Measurements from ENCODE around the gene FBXL14.

Gene FBXL14

DNA sequence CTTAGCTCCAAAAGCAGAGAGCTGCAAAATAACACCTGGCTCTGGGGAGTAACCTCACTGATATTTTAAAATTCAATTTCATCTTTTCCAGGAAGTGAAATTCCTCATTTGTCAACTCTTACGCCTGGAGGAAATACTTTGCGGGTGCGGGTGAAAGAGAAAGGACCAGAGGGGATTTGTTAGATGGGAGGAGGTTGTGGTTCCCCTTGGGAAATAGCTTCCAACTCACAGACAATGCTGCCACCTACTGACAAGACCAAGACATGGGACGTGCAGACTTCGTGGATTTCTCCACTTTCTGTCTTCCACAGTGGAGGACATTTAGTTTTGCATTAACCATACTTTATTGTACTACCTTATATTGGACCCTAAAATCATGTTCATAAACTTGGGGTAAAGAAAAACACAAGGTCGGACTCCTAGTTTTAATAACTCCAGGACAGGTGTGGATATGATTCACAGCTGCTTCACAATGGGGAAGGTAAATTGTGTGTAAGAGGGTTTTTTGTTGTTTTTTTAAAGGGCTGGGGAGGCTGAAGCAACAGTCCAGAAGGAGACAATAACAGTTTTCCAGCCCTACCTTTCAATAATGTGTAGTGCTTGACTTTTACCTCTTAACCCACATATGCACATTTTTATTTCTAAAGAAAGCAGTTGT, 10.8 kb downstream of the FBXL14 start (continued):
- TF ChIP-seq, protein P1, sequence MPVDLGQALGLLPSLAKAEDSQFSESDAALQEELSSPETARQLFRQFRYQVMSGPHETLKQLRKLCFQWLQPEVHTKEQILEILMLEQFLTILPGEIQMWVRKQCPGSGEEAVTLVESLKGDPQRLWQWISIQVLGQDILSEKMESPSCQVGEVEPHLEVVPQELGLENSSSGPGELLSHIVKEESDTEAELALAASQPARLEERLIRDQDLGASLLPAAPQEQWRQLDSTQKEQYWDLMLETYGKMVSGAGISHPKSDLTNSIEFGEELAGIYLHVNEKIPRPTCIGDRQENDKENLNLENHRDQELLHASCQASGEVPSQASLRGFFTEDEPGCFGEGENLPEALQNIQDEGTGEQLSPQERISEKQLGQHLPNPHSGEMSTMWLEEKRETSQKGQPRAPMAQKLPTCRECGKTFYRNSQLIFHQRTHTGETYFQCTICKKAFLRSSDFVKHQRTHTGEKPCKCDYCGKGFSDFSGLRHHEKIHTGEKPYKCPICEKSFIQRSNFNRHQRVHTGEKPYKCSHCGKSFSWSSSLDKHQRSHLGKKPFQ (tag by site-specific recombination; IDR thresholded peaks at IDR 0.05), result no peak
- TF ChIP-seq ZNF146 (tag by site-specific recombination; IDR thresholded peaks at IDR 0.05), result no peak
- no peak for TF ChIP-seq ZBTB20 (tag by site-specific recombination; IDR thresholded peaks at IDR 0.05)
- no peak for TF ChIP-seq ZNF416 (tag by site-specific recombination; IDR thresholded peaks at IDR 0.05)
- no peak for TF ChIP-seq ZNF239 (tag by site-specific recombination; IDR thresholded peaks at IDR 0.05)
- TF ChIP-seq HOXA7 (CRISPR knock-in tag; IDR thresholded peaks at IDR 0.05; ENCODE audit: borderline replicate concordance), result no peak
- TF ChIP-seq ZNF660 (tag by site-specific recombination; IDR thresholded peaks at IDR 0.05), result no peak; the same call in 1 of the 2 replicates
- TF ChIP-seq, protein P2, sequence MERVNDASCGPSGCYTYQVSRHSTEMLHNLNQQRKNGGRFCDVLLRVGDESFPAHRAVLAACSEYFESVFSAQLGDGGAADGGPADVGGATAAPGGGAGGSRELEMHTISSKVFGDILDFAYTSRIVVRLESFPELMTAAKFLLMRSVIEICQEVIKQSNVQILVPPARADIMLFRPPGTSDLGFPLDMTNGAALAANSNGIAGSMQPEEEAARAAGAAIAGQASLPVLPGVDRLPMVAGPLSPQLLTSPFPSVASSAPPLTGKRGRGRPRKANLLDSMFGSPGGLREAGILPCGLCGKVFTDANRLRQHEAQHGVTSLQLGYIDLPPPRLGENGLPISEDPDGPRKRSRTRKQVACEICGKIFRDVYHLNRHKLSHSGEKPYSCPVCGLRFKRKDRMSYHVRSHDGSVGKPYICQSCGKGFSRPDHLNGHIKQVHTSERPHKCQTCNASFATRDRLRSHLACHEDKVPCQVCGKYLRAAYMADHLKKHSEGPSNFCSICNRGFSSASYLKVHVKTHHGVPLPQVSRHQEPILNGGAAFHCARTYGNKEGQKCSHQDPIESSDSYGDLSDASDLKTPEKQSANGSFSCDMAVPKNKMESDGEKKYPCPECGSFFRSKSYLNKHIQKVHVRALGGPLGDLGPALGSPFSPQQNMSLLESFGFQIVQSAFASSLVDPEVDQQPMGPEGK (tag by site-specific recombination; IDR thresholded peaks at IDR 0.05), result 0 out of 2 replicates have a peak, but pooled peaks have one; percentile 26
- no peak for TF ChIP-seq ZFP37 (tag by site-specific recombination; IDR thresholded peaks at IDR 0.05)
- TF ChIP-seq KLF10 (tag by site-specific recombination; IDR thresholded peaks at IDR 0.05), result peak; percentile 32; the same call in 1 of the 2 replicates
- TF ChIP-seq, protein P3, sequence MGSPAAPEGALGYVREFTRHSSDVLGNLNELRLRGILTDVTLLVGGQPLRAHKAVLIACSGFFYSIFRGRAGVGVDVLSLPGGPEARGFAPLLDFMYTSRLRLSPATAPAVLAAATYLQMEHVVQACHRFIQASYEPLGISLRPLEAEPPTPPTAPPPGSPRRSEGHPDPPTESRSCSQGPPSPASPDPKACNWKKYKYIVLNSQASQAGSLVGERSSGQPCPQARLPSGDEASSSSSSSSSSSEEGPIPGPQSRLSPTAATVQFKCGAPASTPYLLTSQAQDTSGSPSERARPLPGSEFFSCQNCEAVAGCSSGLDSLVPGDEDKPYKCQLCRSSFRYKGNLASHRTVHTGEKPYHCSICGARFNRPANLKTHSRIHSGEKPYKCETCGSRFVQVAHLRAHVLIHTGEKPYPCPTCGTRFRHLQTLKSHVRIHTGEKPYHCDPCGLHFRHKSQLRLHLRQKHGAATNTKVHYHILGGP (tag by site-specific recombination; IDR thresholded peaks at IDR 0.05), result no peak
- no peak for TF ChIP-seq HOXC10 (CRISPR knock-in tag; IDR thresholded peaks at IDR 0.05)
- no peak for TF ChIP-seq ZNF837 (tag by site-specific recombination; IDR thresholded peaks at IDR 0.05)
- TF ChIP-seq ZNF670 (tag by site-specific recombination; IDR thresholded peaks at IDR 0.05; ENCODE audit: low read depth), result no peak
- TF ChIP-seq KLF8 (tag by site-specific recombination; IDR thresholded peaks at IDR 0.05), result no peak; the same call in 1 of the 2 replicates
- TF ChIP-seq ZEB2 (tag by site-specific recombination; IDR thresholded peaks at IDR 0.05), result peak; percentile 61; the same call in 1 of the 2 replicates
- TF ChIP-seq ZNF658 (tag by site-specific recombination; IDR thresholded peaks at IDR 0.05), result no peak
- no peak for TF ChIP-seq ZNF114 (tag by site-specific recombination; IDR thresholded peaks at IDR 0.05)
- TF ChIP-seq, protein P4, sequence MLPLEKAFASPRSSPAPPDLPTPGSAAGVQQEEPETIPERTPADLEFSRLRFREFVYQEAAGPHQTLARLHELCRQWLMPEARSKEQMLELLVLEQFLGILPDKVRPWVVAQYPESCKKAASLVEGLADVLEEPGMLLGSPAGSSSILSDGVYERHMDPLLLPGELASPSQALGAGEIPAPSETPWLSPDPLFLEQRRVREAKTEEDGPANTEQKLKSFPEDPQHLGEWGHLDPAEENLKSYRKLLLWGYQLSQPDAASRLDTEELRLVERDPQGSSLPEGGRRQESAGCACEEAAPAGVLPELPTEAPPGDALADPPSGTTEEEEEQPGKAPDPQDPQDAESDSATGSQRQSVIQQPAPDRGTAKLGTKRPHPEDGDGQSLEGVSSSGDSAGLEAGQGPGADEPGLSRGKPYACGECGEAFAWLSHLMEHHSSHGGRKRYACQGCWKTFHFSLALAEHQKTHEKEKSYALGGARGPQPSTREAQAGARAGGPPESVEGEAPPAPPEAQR (tag by site-specific recombination; IDR thresholded peaks at IDR 0.05), result no peak
- TF ChIP-seq, protein P5, sequence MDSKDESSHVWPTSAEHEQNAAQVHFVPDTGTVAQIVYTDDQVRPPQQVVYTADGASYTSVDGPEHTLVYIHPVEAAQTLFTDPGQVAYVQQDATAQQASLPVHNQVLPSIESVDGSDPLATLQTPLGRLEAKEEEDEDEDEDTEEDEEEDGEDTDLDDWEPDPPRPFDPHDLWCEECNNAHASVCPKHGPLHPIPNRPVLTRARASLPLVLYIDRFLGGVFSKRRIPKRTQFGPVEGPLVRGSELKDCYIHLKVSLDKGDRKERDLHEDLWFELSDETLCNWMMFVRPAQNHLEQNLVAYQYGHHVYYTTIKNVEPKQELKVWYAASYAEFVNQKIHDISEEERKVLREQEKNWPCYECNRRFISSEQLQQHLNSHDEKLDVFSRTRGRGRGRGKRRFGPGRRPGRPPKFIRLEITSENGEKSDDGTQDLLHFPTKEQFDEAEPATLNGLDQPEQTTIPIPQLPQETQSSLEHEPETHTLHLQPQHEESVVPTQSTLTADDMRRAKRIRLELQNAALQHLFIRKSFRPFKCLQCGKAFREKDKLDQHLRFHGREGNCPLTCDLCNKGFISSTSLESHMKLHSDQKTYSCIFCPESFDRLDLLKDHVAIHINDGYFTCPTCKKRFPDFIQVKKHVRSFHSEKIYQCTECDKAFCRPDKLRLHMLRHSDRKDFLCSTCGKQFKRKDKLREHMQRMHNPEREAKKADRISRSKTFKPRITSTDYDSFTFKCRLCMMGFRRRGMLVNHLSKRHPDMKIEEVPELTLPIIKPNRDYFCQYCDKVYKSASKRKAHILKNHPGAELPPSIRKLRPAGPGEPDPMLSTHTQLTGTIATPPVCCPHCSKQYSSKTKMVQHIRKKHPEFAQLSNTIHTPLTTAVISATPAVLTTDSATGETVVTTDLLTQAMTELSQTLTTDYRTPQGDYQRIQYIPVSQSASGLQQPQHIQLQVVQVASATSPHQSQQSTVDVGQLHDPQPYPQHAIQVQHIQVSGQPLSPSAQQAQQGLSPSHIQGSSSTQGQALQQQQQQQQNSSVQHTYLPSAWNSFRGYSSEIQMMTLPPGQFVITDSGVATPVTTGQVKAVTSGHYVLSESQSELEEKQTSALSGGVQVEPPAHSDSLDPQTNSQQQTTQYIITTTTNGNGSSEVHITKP (tag by site-specific recombination; IDR thresholded peaks at IDR 0.05), result no peak
- no peak for TF ChIP-seq ZNF701 (tag by site-specific recombination; IDR thresholded peaks at IDR 0.05)
- TF ChIP-seq ZNF501 (tag by site-specific recombination; IDR thresholded peaks at IDR 0.05), result no peak
- TF ChIP-seq, protein P6, sequence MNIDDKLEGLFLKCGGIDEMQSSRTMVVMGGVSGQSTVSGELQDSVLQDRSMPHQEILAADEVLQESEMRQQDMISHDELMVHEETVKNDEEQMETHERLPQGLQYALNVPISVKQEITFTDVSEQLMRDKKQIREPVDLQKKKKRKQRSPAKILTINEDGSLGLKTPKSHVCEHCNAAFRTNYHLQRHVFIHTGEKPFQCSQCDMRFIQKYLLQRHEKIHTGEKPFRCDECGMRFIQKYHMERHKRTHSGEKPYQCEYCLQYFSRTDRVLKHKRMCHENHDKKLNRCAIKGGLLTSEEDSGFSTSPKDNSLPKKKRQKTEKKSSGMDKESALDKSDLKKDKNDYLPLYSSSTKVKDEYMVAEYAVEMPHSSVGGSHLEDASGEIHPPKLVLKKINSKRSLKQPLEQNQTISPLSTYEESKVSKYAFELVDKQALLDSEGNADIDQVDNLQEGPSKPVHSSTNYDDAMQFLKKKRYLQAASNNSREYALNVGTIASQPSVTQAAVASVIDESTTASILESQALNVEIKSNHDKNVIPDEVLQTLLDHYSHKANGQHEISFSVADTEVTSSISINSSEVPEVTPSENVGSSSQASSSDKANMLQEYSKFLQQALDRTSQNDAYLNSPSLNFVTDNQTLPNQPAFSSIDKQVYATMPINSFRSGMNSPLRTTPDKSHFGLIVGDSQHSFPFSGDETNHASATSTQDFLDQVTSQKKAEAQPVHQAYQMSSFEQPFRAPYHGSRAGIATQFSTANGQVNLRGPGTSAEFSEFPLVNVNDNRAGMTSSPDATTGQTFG (tag by site-specific recombination; IDR thresholded peaks at IDR 0.05; ENCODE audit: borderline replicate concordance), result no peak
- no peak for TF ChIP-seq ZFP69B (tag by site-specific recombination; IDR thresholded peaks at IDR 0.05)
- no peak for TF ChIP-seq YY2 (tag by site-specific recombination; IDR thresholded peaks at IDR 0.05)
- no peak for TF ChIP-seq ZNF555 (tag by site-specific recombination; conservative IDR thresholded peaks at IDR 0.05)
- no peak for TF ChIP-seq GLI2 (tag by site-specific recombination; IDR thresholded peaks at IDR 0.05; ENCODE audit: borderline replicate concordance, low read depth)
- peak; percentile 100 for TF ChIP-seq ZNF654 (tag by site-specific recombination; IDR thresholded peaks at IDR 0.05; ENCODE audit: low read depth)
- TF ChIP-seq ZNF37A (tag by site-specific recombination; IDR thresholded peaks at IDR 0.05), result no peak
